GM23338 (cell line): Measurements from ENCODE around the gene NDNF.

Experiments used
- CREB1 ChIP-seq: fragments of 250-450 bp; sonication (Bioruptor Pico); IDR thresholded peaks from 2 replicates; pipeline ENCODE4 v1.5.0; 2020; ENCODE audit warnings: low read depth, mild to moderate bottlenecking, moderate library complexity
- EZH2 ChIP-seq: fragments of 200-600 bp; sonication (generic); IDR thresholded peaks from one replicate; pipeline ENCODE4 v1.8.0; 2017; ENCODE audit warnings: antibody characterized with exemption, mild to moderate bottlenecking, low read depth; ENCODE audit not compliant: unreplicated experiment
- EZH2phosphoT487 ChIP-seq: fragments of 200-600 bp; sonication (generic); IDR thresholded peaks from one replicate; pipeline ENCODE4 v1.8.1; 2018; ENCODE audit warnings: antibody characterized with exemption; ENCODE audit not compliant: unreplicated experiment
- TF ChIP-seq, protein P1 (sequence below), 2 experiments: fragments of 200-600 bp in 1 of 2; sonication (generic) in 1 of 2; conservative IDR thresholded peaks; 2 replicates each; pipeline versions ENCODE4 v1.5.1 to v1.6.1; 2016 to 2017; ENCODE audit warnings: antibody characterized with exemption in 2 of 2, low read depth in 2 of 2, mild to moderate bottlenecking in 2 of 2, moderate library complexity in 1 of 2

DNA sequence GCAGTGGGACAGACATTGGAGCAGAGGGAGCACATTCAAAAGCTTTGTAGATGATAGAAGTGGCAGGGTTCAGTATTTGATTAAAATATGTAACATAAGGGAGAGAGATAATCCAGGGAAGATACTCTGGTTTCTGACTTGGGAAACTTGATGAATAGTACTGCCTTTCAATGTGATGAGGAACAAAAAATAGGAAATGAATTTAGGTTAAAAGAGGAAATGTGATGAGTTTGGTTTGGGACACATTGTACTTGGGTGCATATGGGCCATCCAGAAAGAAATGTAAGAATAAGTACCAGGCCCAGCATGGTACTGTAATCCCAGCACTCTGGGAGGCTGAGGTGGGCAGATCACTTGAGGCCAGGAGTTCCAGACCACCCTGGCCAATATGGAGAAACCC lies 20.9 kb upstream of the NDNF start:
- TF ChIP-seq, protein P1, sequence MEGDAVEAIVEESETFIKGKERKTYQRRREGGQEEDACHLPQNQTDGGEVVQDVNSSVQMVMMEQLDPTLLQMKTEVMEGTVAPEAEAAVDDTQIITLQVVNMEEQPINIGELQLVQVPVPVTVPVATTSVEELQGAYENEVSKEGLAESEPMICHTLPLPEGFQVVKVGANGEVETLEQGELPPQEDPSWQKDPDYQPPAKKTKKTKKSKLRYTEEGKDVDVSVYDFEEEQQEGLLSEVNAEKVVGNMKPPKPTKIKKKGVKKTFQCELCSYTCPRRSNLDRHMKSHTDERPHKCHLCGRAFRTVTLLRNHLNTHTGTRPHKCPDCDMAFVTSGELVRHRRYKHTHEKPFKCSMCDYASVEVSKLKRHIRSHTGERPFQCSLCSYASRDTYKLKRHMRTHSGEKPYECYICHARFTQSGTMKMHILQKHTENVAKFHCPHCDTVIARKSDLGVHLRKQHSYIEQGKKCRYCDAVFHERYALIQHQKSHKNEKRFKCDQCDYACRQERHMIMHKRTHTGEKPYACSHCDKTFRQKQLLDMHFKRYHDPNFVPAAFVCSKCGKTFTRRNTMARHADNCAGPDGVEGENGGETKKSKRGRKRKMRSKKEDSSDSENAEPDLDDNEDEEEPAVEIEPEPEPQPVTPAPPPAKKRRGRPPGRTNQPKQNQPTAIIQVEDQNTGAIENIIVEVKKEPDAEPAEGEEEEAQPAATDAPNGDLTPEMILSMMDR (conservative IDR thresholded peaks at IDR 0.05; ENCODE audit: low read depth in 2 of 2): no peak
- TF ChIP-seq EZH2: no peak
- TF ChIP-seq CREB1 (CRISPR knock-in tag): no peak
- no peak for TF ChIP-seq EZH2phosphoT487
